ENCODE measurements around the gene CCDC9B. TPM values are rescaled to one million over a fixed set of nuclear protein-coding genes. Genes with fewer than 3 reads are reported as not detected.

CCDC9B gene
- total RNA-seq, 4 donors from 2014 or later = 0.65 to 5.3 (median 3.0) TPM

GRCh38 chr15:40286061-40286532, 54.6 kb downstream of the CCDC9B start:
- TF ChIP-seq, protein P1, sequence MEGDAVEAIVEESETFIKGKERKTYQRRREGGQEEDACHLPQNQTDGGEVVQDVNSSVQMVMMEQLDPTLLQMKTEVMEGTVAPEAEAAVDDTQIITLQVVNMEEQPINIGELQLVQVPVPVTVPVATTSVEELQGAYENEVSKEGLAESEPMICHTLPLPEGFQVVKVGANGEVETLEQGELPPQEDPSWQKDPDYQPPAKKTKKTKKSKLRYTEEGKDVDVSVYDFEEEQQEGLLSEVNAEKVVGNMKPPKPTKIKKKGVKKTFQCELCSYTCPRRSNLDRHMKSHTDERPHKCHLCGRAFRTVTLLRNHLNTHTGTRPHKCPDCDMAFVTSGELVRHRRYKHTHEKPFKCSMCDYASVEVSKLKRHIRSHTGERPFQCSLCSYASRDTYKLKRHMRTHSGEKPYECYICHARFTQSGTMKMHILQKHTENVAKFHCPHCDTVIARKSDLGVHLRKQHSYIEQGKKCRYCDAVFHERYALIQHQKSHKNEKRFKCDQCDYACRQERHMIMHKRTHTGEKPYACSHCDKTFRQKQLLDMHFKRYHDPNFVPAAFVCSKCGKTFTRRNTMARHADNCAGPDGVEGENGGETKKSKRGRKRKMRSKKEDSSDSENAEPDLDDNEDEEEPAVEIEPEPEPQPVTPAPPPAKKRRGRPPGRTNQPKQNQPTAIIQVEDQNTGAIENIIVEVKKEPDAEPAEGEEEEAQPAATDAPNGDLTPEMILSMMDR (IDR thresholded peaks at IDR 0.05; ENCODE audit: low read depth) = no peak

DNA sequence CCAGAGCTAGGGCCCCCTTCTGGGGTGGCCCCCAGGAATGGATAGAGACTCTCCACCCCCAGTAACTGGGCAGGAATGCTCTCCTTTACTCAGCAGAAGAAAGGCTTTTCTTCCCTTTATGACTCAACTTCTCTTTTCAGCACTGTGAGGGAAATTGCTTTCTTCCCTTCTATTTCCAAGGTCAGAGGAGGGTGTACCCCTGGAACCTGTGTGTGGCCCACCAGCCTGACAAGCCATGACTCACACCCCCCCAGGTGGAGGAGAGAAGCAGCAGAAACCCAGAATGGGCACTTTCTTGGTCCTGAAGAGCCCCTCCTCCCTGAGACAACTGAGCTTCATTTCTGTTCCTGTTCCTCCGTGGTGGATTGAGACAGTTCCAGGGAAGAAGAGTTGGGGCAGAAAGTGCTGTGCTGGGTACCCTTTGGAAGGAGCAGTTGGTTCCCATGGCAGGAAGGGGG, 55.2 kb downstream of the CCDC9B start:
- TF ChIP-seq, protein P1 (IDR thresholded peaks at IDR 0.05; ENCODE audit: low read depth) = no peak

- TF ChIP-seq, protein P1 (IDR thresholded peaks at IDR 0.05; ENCODE audit: low read depth) = no peak
Measured at GRCh38 chr15:40285151-40285550, 55.6 kb downstream of the CCDC9B start.

GRCh38 chr15:40283615-40284300, 57.0 kb downstream of the CCDC9B start:
- TF ChIP-seq, protein P1 (IDR thresholded peaks at IDR 0.05; ENCODE audit: low read depth) = no peak

DNA sequence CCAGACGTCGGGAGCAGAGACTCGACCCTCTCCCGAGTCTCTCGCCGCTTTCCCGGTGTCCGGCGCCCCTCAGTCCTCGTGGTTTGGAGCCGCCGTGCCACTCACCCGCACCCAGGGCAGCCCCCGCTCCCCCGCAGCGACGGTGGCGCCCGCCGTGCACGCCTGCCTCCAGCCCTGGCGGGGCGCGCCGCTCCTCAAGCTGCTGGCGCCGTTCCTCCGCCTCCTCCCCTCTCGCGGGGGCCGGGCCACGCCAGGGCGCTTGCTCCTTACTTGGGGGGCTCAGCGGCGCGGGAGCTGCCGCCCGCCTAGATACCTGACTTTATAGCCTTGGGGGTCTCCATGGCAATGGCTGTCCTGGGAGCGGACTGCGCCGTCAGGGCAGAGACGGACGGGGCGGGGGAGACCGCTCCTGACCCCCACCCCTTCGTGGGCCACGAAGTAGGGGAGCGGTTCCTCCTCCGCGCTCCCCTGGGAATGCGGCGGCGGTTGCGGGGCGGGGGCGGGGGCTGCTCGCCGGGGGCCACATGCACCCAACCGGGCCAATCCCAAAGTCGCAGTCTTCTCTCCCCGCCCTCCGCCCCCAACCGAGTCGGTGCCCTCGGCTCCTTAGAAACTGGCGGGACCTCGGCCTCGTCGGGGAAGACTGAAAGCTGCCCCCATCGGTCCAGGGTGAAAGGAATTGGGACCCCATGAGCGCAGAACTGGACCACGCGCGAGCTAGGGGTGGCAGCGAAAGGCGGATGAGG, 57.7 kb downstream of the CCDC9B start, which contains the start of gene ANKRD63:
Gene ANKRD63 (minus strand): TSS at position 196 of the 746 bp plus-strand sequence. CDS start 478 bp downstream, outside the sequence.
- TF ChIP-seq, protein P1 (IDR thresholded peaks at IDR 0.05; ENCODE audit: low read depth) = no peak

GRCh38 chr15:40282147-40282868, 58.4 kb downstream of the CCDC9B start:
- TF ChIP-seq, protein P1 (IDR thresholded peaks at IDR 0.05; ENCODE audit: low read depth) = no peak

- TF ChIP-seq, protein P1 (IDR thresholded peaks at IDR 0.05; ENCODE audit: low read depth) = no peak
Measured at GRCh38 chr15:40281801-40282146, 59.0 kb downstream of the CCDC9B start.

Measured in subcutaneous adipose tissue (tissue), 4 donors.